ENCODE results near the gene KIAA0319L.

KIAA0319L gene

GRCh38 chr1:35557118-35557610, at the start of gene KIAA0319L:
Gene KIAA0319L (minus strand): TSS chr1:35557403. CDS start chr1:35554491, 2,912 bp downstream.
- TF ChIP-seq GATA2 (IDR thresholded peaks at IDR 0.05; ENCODE audit: low read depth, low read length) = no peak
- no peak for TF ChIP-seq GATA3 (IDR thresholded peaks at IDR 0.05; ENCODE audit: low read depth, low read length)

GRCh38 chr1:35605867-35606182, 48.6 kb upstream of the KIAA0319L start:
- TF ChIP-seq GATA2 (IDR thresholded peaks at IDR 0.05; ENCODE audit: low read depth, low read length) = no peak
- TF ChIP-seq GATA3 (IDR thresholded peaks at IDR 0.05; ENCODE audit: low read depth, low read length) = no peak

GRCh38 chr1:35605071-35605866, 48.1 kb upstream of the KIAA0319L start:
- TF ChIP-seq GATA2 (IDR thresholded peaks at IDR 0.05; ENCODE audit: low read depth, low read length) = no peak
- no peak for TF ChIP-seq GATA3 (IDR thresholded peaks at IDR 0.05; ENCODE audit: low read depth, low read length)

- TF ChIP-seq GATA3 (IDR thresholded peaks at IDR 0.05; ENCODE audit: low read depth, low read length) (no peak), GATA2 (IDR thresholded peaks at IDR 0.05; ENCODE audit: low read depth, low read length) (no peak)
These were observed 46.7 kb upstream of the KIAA0319L start for GRCh38 chr1:35603941-35604340.

GRCh38 chr1:35603468-35603867, 46.3 kb upstream of the KIAA0319L start:
- TF ChIP-seq GATA2 (IDR thresholded peaks at IDR 0.05; ENCODE audit: low read depth, low read length) = no peak
- no peak for TF ChIP-seq GATA3 (IDR thresholded peaks at IDR 0.05; ENCODE audit: low read depth, low read length)

GRCh38 chr1:35600593-35600992, 43.4 kb upstream of the KIAA0319L start:
- TF ChIP-seq GATA3 (IDR thresholded peaks at IDR 0.05; ENCODE audit: low read depth, low read length) = no peak
- no peak for TF ChIP-seq GATA2 (IDR thresholded peaks at IDR 0.05; ENCODE audit: low read depth, low read length)

GRCh38 chr1:35599411-35599810, 42.2 kb upstream of the KIAA0319L start:
- TF ChIP-seq GATA2 (IDR thresholded peaks at IDR 0.05; ENCODE audit: low read depth, low read length) = no peak
- no peak for TF ChIP-seq GATA3 (IDR thresholded peaks at IDR 0.05; ENCODE audit: low read depth, low read length)

- TF ChIP-seq GATA3 (IDR thresholded peaks at IDR 0.05; ENCODE audit: low read depth, low read length) = no peak
- no peak for TF ChIP-seq GATA2 (IDR thresholded peaks at IDR 0.05; ENCODE audit: low read depth, low read length)
These were observed 41.7 kb upstream of the KIAA0319L start for GRCh38 chr1:35598895-35599294.

- TF ChIP-seq GATA3 (IDR thresholded peaks at IDR 0.05; ENCODE audit: low read depth, low read length) = no peak
- TF ChIP-seq GATA2 (IDR thresholded peaks at IDR 0.05; ENCODE audit: low read depth, low read length) = no peak
These were observed 40.7 kb upstream of the KIAA0319L start for GRCh38 chr1:35597870-35598269.

GRCh38 chr1:35595684-35596083, 38.5 kb upstream of the KIAA0319L start:
- TF ChIP-seq GATA3 (IDR thresholded peaks at IDR 0.05; ENCODE audit: low read depth, low read length) = no peak
- no peak for TF ChIP-seq GATA2 (IDR thresholded peaks at IDR 0.05; ENCODE audit: low read depth, low read length)

GRCh38 chr1:35594005-35594760, 37.0 kb upstream of the KIAA0319L start:
- no peak for TF ChIP-seq GATA2 (IDR thresholded peaks at IDR 0.05; ENCODE audit: low read depth, low read length)
- TF ChIP-seq GATA3 (IDR thresholded peaks at IDR 0.05; ENCODE audit: low read depth, low read length) = no peak

GRCh38 chr1:35592991-35593769, 36.0 kb upstream of the KIAA0319L start:
- TF ChIP-seq GATA3 (IDR thresholded peaks at IDR 0.05; ENCODE audit: low read depth, low read length) (no peak), GATA2 (IDR thresholded peaks at IDR 0.05; ENCODE audit: low read depth, low read length) (no peak)

- TF ChIP-seq GATA3 (IDR thresholded peaks at IDR 0.05; ENCODE audit: low read depth, low read length) = no peak
- no peak for TF ChIP-seq GATA2 (IDR thresholded peaks at IDR 0.05; ENCODE audit: low read depth, low read length)
These were observed 34.0 kb upstream of the KIAA0319L start for GRCh38 chr1:35591211-35591610.

GRCh38 chr1:35590476-35591040, 33.4 kb upstream of the KIAA0319L start:
- TF ChIP-seq GATA3 (IDR thresholded peaks at IDR 0.05; ENCODE audit: low read depth, low read length) (no peak), GATA2 (IDR thresholded peaks at IDR 0.05; ENCODE audit: low read depth, low read length) (no peak)

All from SH-SY5Y (cell line).